HG03175 (cell line): ENCODE results near the gene FAH.

Source experiments
- ATAC-seq: cut with Tn5 transposase; IDR thresholded peaks from one replicate; pipeline ENCODE4 v1.9.1; 2021; ENCODE audit warnings: mild to moderate bottlenecking, moderate library complexity; ENCODE audit not compliant: unreplicated experiment

FAH gene

GRCh38 chr15:80231371-80231770 lies 78.6 kb downstream of the FAH start:
- no peak for ATAC-seq

- ATAC-seq = no peak
Observed at GRCh38 chr15:80233581-80233980, 80.8 kb downstream of the FAH start.

GRCh38 chr15:80234883-80235282 lies 82.1 kb downstream of the FAH start:
- ATAC-seq = no peak
